Stomach (tissue), 9 donors: ENCODE data around the gene GDF11. TPM values are rescaled to one million over a fixed set of nuclear protein-coding genes. Genes with fewer than 3 reads are reported as not detected.

Experiments
- DNase-seq, 2 donors: peaks; one replicate each; pipeline versions ENCODE4 v3.0.0 to v3.0.0-alpha.2; 2013 to 2019
- H3K27ac ChIP-seq, 5 donors: fragments of 200-600 bp in 4 of 5; sonication (generic) in 4 of 5; one replicate each; pipeline ENCODE4 v1.5.1; 2013 to 2019; ENCODE audit warnings: mild to moderate bottlenecking in 1 of 5, moderate library complexity in 1 of 5
- H3K27me3 ChIP-seq, 3 donors: fragments of 200-600 bp; sonication (generic); one replicate each; pipeline ENCODE4 v1.5.1; 2017 to 2019; ENCODE audit warnings: mixed run types in 1 of 3
- H3K36me3 ChIP-seq, 4 donors: fragments of 200-600 bp; sonication (generic); 1 replicate in 3 of 4; 2 replicates in 1 of 4; pipeline ENCODE4 v1.5.1; 2016 to 2019
- H3K4me1 ChIP-seq, 4 donors: fragments of 200-600 bp; sonication (generic); one replicate each; pipeline ENCODE4 v1.5.1; 2016 to 2019
- H3K4me3 ChIP-seq, 4 donors: fragments of 200-600 bp; sonication (generic) in 3 of 4; one replicate each; pipeline ENCODE4 v1.5.1; 2016 to 2019; ENCODE audit warnings: mild to moderate bottlenecking in 1 of 4
- H3K9me3 ChIP-seq, 4 donors: fragments of 200-600 bp; sonication (generic); one replicate each; pipeline ENCODE4 v1.5.1; 2016 to 2019
- EP300 ChIP-seq: sonication (generic); formaldehyde crosslinking; IDR thresholded peaks from one replicate; pipeline ENCODE4 v1.6.1; 2017; ENCODE audit warnings: antibody characterized with exemption
- POLR2A ChIP-seq, 4 donors: fragments of 450-650 bp; IDR thresholded peaks; one replicate each; pipeline ENCODE4 v1.6.1; 2016; ENCODE audit warnings: antibody characterized with exemption in 4 of 4, control low read depth in 2 of 4, mild to moderate bottlenecking in 1 of 4, moderate library complexity in 1 of 4
- POLR2AphosphoS5 ChIP-seq, 3 donors: sonication (generic); formaldehyde crosslinking; IDR thresholded peaks; one replicate each; pipeline ENCODE4 v1.6.1; 2016; ENCODE audit warnings: antibody characterized with exemption in 3 of 3
- WGBS, 5 donors: extraction: QIAGEN DNeasy Blood & Tissue Kit in 3 of 5; methylation state at CpG; one replicate each; pipeline versions ENCODE4 v1.1.5 to v1.1.7; 2013 to 2018; 5-methylcytosine and 5-hydroxymethylcytosine counted together
- intact Hi-C: fragments of 100-400 bp; cut with DNase I; formaldehyde crosslinking; loops from one replicate; pipeline ENCODE4 v1.15.1; 2023; ENCODE audit warnings: low total_unique reads
- polyA plus RNA-seq, 3 donors: library from polyadenylated mRNA; stranded (reverse); fragments of 200-250 nt; gene quantifications; one replicate each; pipeline ENCODE4 v1.2.3, GENCODE V29; 2013
- total RNA-seq, 5 donors: library from RNA; depleted of rRNA; stranded (reverse); fragments of >200 nt; gene quantifications; one replicate each; pipeline versions ENCODE4 v1.1.0 to v1.2.3, GENCODE V29; 2014 to 2016
- TF ChIP-seq, protein P1 (sequence below), 7 experiments: fragments of 450-650 bp in 4 of 7; fragments of 200-600 bp in 3 of 7; sonication (generic) in 3 of 7; IDR thresholded peaks; one replicate each; pipeline ENCODE4 v1.5.1; 2016 to 2019; ENCODE audit warnings: antibody characterized with exemption in 7 of 7, control low read depth in 2 of 7, mild to moderate bottlenecking in 1 of 7
- donor health status: healthy with polysubstance abuse.
- donor health status: Bipolar disorder and iron deficiency.
- donor health status: healthy.

Gene GDF11
- total and polyA plus RNA-seq, 8 donors, result 0.29 to 6.5 (median 2.6) TPM

DNA sequence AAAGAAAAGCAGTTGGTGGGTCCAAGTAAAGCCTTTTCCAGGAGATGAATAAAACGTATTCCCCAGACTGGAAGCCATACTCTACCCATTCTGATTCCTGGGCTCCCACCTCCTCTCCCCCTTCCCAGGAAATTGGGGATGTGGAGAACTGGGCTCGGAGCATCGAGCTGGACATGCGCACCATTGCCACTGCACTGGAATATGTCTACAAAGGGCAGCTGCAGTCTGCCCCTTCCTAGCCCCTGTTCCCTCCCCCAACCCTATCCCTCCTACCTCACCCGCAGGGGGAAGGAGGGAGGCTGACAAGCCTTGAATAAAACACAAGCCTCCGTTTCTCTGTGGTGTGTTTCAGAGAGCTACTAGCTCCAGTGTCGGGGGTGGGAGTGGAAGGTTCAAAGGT, 23.6 kb upstream of the GDF11 start:
- H3K27ac ChIP-seq, result peak overlapping the region; percentile 69 to 100 (median 97)
- DNase-seq, result no peak
- no peaks in the 10 kb centered on the region for H3K9me3 ChIP-seq
- 69 to 76% (median 71%) methylated on average over 6 to 7 of the region's 7 CpGs for WGBS, 5 donors
- intact Hi-C loops, result no loop called here
- H3K4me3 ChIP-seq, result no peak overlapping the region
- H3K36me3 ChIP-seq, result peaks cover 4 to 31% (median 12%) of the 10 kb centered on the region in 4 donors
- TF ChIP-seq POLR2A (IDR thresholded peaks at IDR 0.05) (no peak), EP300 (no peak), POLR2AphosphoS5 (IDR thresholded peaks at IDR 0.05) (no peak)
- TF ChIP-seq, protein P1, sequence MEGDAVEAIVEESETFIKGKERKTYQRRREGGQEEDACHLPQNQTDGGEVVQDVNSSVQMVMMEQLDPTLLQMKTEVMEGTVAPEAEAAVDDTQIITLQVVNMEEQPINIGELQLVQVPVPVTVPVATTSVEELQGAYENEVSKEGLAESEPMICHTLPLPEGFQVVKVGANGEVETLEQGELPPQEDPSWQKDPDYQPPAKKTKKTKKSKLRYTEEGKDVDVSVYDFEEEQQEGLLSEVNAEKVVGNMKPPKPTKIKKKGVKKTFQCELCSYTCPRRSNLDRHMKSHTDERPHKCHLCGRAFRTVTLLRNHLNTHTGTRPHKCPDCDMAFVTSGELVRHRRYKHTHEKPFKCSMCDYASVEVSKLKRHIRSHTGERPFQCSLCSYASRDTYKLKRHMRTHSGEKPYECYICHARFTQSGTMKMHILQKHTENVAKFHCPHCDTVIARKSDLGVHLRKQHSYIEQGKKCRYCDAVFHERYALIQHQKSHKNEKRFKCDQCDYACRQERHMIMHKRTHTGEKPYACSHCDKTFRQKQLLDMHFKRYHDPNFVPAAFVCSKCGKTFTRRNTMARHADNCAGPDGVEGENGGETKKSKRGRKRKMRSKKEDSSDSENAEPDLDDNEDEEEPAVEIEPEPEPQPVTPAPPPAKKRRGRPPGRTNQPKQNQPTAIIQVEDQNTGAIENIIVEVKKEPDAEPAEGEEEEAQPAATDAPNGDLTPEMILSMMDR (IDR thresholded peaks at IDR 0.05), result no peak
- peaks cover 82 to 91% (median 87%) of the 10 kb centered on the region in 4 donors for H3K4me1 ChIP-seq
- H3K27me3 ChIP-seq, result no peaks in the 10 kb centered on the region

DNA sequence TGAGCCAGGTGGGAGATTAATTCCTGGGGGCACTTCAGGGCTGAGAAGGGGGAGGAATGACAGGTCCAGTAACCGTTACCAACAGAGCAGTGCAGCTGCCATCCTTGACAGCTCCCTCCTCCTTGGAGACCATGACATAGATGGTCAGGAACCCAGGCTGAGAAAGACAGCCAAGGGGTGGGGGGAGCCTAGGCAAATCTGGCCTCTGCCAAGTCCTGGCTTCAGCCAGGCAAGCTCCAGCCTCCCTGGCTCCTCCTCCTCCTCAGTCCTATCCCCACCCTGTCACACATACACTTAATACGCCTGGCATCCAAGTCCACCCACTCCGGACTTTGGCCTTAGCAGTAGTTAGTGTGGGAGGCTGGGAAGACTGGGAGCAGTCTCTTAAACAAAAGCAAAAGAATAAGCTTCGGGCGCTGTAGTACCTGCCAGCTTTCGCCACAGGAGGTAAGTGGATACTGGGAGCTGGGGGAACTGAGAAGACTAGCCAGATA, 22.8 kb upstream of the GDF11 start, which contains the start of gene RDH5:
TSS of gene RDH5 (plus strand) at position 323 of the 494 bp plus-strand sequence. CDS start 792 bp downstream, outside the sequence.
- Histone ChIP-seq H3K4me1 (peaks cover 82 to 93% (median 91%) of the 10 kb centered on the region in 4 donors), H3K27ac (peak within 1 kb of the TSS; percentile 69 to 100 (median 97)), H3K9me3 (no peaks in the 10 kb centered on the region), H3K4me3 (peak within 1 kb of the TSS in 2 of 4 donors; percentile 20 to 21), H3K27me3 (no peaks in the 10 kb centered on the region), H3K36me3 (peaks cover 10 to 38% (median 20%) of the 10 kb centered on the region in 4 donors)
- TF ChIP-seq, protein P1 (IDR thresholded peaks at IDR 0.05), result no peak
- TF ChIP-seq EP300 (peak; percentile 60), POLR2A (IDR thresholded peaks at IDR 0.05) (peak in 1 of 4 donors; percentile 33), POLR2AphosphoS5 (IDR thresholded peaks at IDR 0.05) (peak in 2 of 3 donors; percentile 66 to 90)
- intact Hi-C loops, result no loop called here
- peak; percentile 87 to 94 for DNase-seq
- WGBS, 5 donors, result 15 to 33% (median 23%) methylated on average over 6 of the region's 6 CpGs

DNA sequence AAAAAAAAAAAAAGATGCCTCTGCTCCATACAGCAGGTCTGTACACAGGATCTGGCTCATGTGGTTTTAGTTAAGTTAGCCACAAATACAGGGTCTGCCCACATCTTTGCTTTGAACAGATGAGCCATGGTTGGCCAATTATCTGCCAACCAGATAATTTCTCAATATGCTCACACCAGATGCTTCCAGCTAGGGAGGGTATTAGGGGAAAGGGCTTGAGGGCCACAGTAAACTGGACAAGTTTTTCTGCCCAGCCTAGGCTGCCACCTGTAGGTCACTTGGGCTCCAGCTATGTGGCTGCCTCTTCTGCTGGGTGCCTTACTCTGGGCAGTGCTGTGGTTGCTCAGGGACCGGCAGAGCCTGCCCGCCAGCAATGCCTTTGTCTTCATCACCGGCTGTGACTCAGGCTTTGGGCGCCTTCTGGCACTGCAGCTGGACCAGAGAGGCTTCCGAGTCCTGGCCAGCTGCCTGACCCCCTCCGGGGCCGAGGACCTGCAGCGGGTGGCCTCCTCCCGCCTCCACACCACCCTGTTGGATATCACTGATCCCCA, 22.0 kb upstream of the GDF11 start:
- WGBS, 5 donors, result 6 to 29% (median 16%) methylated on average over 4 to 9 of the region's 9 CpGs
- Histone ChIP-seq H3K9me3 (no peaks in the 10 kb centered on the region), H3K4me1 (peaks cover 83 to 94% (median 92%) of the 10 kb centered on the region in 4 donors), H3K27me3 (no peaks in the 10 kb centered on the region), H3K4me3 (peak overlapping the region in 1 of 4 donors; percentile 20), H3K27ac (peak overlapping the region; percentile 69 to 100 (median 97)), H3K36me3 (peaks cover 19 to 47% (median 28%) of the 10 kb centered on the region in 4 donors)
- TF ChIP-seq POLR2AphosphoS5 (IDR thresholded peaks at IDR 0.05), result peak in 2 of 3 donors; percentile 41 to 88
- TF ChIP-seq EP300, result no peak
- TF ChIP-seq, protein P1 (IDR thresholded peaks at IDR 0.05), result peak in 4 of 7 experiments; percentile 45 to 74 (median 56)
- TF ChIP-seq POLR2A (IDR thresholded peaks at IDR 0.05), result no peak
- peak; percentile 84 to 85 for DNase-seq
- intact Hi-C loops, result no loop called here

DNA sequence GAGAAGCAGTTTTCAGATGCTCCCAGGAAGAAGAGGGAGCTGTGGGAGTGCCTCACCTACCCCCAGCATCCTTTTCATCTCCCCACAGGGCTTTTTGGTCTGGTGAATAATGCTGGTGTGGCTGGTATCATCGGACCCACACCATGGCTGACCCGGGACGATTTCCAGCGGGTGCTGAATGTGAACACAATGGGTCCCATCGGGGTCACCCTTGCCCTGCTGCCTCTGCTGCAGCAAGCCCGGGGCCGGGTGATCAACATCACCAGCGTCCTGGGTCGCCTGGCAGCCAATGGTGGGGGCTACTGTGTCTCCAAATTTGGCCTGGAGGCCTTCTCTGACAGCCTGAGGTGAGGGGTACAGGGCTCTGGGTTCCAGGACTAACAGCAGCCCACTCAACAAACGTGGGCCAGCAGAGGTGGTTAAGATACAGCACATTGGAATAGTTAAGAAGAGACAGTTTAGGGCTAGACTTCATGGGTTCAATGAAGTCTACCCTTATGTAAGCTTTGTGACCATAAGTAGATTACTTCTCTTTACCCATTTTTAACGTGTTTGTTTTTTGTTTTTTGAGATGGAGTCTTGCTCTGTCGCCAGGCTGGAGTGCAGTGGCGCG, 21.2 kb upstream of the GDF11 start:
- TF ChIP-seq, protein P1 (IDR thresholded peaks at IDR 0.05), result no peak
- TF ChIP-seq POLR2A (IDR thresholded peaks at IDR 0.05) (no peak), EP300 (no peak)

More for the DNA sequence above, 21.2 kb upstream of the GDF11 start:
- H3K27me3 ChIP-seq, result no peaks in the 10 kb centered on the region
- H3K27ac ChIP-seq, result peak overlapping the region; percentile 69 to 100 (median 97)
- H3K9me3 ChIP-seq, result no peaks in the 10 kb centered on the region
- intact Hi-C loops, result no loop called here
- H3K4me3 ChIP-seq, result peak overlapping the region in 1 of 4 donors; percentile 20
- H3K4me1 ChIP-seq, result peaks cover 89 to 98% (median 94%) of the 10 kb centered on the region in 4 donors
- H3K36me3 ChIP-seq, result peaks cover 26 to 54% (median 35%) of the 10 kb centered on the region in 4 donors
- no peak for DNase-seq
- 42 to 74% (median 54%) methylated on average over 8 to 14 of the region's 14 CpGs for WGBS, 5 donors
